NCI-H446 (cell line): ENCODE data around the gene TARDBP.
"Not testable (repeated sequence)": the region's sequence is repeated elsewhere in the genome, so short reads cannot be mapped to it uniquely, and the experiment has no call there.

Experiments used
- DNase-seq, 2 experiments: peaks; one replicate each; lab custom pipeline; 2025; lab: John Stamatoyannopoulos, UW

TARDBP gene

GRCh38 chr1:11012260-11013159 lies at the start of gene TARDBP:
Gene TARDBP, plus strand, starts transcription at chr1:11012654. Its CDS starts 1,074 bp downstream, at chr1:11013728.
- DNase-seq, result peak; percentile 96 to 97

GRCh38 chr1:10965546-10966226 lies 46.8 kb upstream of the TARDBP start:
- no peak for DNase-seq

GRCh38 chr1:10967090-10967489 lies 45.4 kb upstream of the TARDBP start:
- DNase-seq, result no peak

DNA sequence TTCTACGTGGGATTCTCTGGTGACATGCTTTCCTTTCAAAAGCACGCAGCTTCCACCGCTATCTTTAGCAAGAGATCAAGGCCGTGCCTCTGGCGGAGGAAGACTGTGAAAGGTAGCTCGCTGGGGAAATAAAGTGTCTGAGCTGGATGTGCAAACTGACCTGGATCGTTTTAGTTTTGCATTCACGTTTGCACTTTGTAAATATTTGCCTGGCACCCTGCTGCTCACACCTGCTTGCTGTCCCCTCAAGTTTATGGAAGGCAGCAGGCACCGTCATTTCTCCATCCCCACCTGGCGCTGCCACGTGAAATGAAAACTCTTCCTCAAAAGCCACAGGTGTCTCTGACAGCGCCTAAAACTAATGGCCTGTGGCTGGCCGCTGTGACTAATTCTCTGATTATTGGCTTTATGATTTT lies 44.0 kb upstream of the TARDBP start:
- DNase-seq, result no peak

GRCh38 chr1:10969267-10969970 lies 43.0 kb upstream of the TARDBP start:
- no peak for DNase-seq

DNA sequence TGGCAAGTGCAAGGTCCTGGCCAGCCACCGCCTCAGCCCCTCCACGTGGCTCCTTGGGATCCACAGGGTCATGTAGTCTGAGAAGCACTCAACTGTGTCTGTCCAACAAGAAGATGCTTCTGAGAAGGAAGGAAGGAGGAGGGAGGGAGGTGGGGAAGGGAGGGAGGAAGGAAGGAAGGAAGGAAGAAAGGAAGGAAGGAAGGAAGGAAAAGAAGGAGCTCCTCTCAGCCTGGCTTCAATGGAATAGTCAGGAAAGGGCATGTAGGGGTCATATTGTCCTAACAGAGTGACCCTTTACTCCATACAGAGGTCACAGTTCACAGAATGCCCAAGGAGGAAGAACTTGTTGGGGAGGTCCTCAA lies 42.5 kb upstream of the TARDBP start:
- DNase-seq, result no peak

GRCh38 chr1:10973552-10973951 lies 38.9 kb upstream of the TARDBP start:
- no peak for DNase-seq

DNA sequence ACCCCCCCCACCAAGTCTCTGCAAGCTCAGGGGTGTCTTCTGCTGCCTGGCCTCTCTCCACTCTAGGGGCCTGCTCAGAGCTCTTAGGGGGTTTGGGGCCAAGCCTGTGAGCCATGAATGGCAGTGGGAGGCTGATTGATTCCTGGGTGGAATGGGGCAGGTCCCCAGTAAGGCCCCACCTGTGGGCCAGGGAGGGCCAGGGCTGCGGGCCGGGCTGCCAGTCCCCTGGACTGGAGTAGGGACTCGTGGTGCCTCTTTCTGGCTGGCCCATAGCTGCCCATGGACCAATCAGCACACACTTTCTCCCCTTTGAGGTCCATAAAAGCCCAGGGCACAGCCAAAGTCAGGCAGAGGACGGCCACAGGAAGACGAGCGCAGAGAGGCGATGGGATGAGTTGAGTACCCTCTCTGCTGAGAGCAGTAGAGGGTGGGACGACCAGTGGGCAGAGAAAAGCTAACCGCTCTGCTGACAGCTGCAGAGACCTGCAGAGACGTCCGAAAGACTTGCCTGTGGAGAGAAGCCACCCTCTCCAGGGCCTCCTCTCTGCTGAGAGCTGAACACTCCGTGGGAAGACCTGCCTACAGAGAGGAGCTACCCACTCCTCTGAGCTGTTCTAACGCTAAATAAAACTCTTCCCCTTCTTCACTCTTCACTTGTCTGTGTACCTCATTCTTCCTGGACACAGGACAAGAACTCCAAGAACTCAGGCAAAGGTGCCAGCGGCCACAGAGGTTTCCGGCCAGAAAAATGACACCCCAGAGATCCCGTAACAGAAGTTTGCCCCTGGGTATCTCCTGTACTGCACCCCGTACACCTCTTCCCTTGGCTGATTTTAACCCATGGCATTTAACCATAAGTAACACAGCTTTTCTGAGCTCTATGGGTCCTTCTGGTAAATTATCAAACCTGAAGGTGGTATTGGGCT lies 38.2 kb upstream of the TARDBP start:
- DNase-seq, result no peak

GRCh38 chr1:10975567-10976326 lies 36.7 kb upstream of the TARDBP start:
- DNase-seq, result peak in 1 of 2 experiments; percentile 28

DNA sequence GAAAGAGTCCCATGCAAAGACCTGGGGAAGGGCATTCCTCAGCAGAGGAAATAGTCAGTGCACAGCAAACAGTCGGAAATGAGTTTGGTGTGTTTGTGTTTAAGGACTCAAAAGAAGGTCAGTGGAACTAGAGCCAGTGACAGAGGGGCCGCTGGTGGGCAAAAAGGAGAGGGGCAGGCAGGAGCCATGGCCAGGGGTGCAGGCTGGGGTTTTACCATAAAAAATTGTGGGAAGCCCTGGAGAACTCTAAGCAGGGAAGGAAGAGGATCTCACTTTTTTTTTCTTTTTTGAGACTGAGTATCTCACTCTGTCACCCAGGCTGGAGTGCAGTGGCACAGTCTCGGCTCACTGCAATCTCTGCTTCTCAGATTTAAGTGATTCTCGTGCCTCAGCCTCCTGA lies 33.7 kb upstream of the TARDBP start:
- no peak for DNase-seq

DNA sequence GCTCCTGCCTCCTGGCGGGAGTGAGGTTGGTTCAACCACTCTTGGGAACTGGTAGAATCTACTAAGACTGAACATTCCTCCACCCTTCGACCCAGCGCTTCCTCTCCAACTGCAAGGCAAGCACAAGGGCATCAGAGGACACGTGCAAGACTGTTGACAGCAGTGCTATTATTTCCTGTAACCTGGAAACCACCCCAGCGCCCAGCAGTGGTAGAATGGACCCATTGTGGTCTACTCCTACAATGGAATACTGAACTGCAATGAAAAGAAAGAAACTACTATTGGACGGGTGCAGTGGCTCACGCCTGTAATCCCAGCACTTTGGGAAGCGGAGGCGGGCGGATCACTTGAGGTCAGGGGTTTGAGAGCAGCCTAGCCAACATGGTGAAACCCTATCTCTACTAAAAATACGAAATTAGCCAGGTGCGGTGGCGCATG lies 33.0 kb upstream of the TARDBP start:
- DNase-seq, result no peak

DNA sequence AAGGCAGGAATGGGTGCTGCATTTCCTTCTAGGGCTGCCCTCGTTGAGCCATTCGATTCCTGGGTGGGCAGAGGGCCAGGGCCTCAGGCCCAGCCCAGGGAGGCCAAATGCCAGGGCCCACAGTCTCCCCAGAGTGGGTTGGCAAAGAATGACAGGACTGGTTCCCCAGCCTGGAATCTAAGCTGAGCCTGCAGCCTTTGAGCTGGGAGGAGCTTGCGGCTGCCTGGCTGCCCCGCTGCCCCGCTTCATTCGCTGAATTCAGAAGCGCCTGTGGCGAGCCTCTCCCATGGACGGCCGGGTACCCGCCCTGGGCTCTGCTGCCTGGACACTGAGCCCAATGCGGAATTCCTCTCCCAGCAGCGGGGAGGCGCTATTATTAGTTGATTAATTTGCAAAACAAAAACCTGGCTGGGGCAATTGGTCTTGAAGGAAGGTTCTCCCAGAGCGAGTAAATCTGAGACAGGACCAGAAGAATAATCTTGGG lies 32.3 kb upstream of the TARDBP start:
- peak in 1 of 2 experiments; percentile 69 for DNase-seq

GRCh38 chr1:10980841-10981727 lies 31.4 kb upstream of the TARDBP start:
- DNase-seq, result no peak

DNA sequence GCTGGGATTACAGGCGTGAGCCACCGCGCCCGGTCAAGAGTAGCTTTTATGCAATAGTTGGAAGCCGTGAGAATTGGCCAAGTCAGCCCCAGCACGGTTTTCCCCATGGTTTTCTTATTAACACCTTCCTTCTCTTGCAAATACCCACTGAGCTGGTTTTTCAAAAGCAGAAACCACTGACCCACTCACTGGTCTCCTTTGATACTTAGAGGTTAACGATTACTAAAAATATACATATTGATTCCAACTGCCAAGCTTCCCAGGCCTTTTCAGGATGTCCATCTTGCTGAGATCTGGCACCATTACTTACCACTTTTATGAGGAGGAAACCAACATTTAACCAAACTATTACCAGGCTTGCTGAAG lies 25.9 kb upstream of the TARDBP start:
- DNase-seq, result no peak

- DNase-seq, result no peak
These were observed 24.5 kb upstream of the TARDBP start for GRCh38 chr1:10987840-10988417.

DNA sequence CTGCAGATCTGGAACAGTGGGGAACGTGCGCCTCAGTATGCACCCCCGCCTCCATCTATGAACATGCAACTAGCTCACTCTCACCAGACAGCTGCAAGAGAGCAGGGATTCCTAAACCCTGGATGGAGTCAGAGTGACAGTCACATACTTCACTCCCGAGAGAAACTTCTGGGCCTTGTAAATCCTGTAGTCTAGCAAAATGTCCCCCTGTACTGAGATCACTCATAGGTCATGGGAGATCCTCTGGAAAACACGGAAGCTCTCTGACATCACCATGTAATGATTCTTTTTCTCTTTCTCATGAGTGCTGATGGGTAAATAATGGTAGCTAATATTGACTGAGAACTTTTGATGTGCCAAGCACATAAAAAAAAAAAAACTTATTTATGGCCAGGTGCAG lies 23.4 kb upstream of the TARDBP start:
- no peak for DNase-seq

GRCh38 chr1:10989920-10990516 lies 22.4 kb upstream of the TARDBP start:
- DNase-seq, result not testable (repeated sequence)

DNA sequence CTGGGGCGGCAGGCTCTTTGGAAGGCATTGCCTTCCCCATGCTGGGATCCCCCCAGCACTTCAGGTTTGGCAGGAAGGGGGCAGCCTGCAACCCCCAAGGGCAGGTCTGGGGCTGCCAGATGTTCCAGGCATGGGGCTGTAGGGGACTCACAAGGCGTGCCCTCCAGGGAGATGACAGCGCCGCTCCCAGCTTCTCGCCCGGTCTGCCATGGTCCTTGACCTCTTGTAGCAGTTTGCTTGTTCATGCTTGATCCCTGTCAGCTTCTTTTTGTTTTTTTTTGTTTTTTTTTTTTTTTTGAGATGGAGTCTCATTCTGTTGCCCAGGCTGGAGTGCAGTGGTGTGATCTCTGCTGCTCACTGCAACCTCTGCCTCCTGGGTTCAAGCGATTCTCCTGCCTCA lies 21.6 kb upstream of the TARDBP start:
- DNase-seq, result no peak

DNA sequence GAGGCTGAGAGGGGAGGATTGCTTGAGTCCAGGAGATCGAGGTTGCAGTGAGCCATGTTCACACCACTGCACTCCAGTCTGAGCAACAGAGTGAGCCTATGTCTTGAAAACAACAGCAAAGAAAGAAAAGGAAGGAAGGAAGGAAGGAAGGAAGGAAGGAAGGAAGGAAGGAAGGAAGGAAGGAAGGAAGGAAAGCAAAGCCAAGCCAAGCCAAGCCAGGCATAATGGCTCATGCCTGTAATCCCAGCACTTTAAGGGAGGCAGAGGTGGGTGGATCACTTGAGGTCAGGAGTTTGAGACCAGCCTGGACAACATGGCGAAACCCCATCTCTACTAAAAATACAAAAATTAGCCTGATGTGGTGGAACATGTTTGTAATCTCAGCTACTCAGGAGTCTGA lies 20.4 kb upstream of the TARDBP start:
- not testable (repeated sequence) for DNase-seq
